Natural killer cell (primary cell): ENCODE results near the gene NAP1L4. TPM values are rescaled to one million over a fixed set of nuclear protein-coding genes. Genes with fewer than 3 reads are reported as not detected.

ENCODE experiments used
- ATAC-seq, 3 donors: fragments of 150-1000 bp in 2 of 3; fragments of 200-7000 bp in 1 of 3; cut with Tn5 transposase; 1 replicate in 1 of 3; 2 replicates in 2 of 3; pipeline ENCODE4 v1.10.0; 2021; ENCODE audit warnings: mild to moderate bottlenecking in 2 of 3, moderate library complexity in 2 of 3
- DNase-seq, 2 donors: peaks; one replicate each; pipeline versions ENCODE4 v3.0.0 to v3.0.0-alpha.2; 2013 to 2021; ENCODE audit warnings: mixed read lengths in 1 of 2
- H3K27ac ChIP-seq: one replicate; pipeline ENCODE4 v1.5.1; 2013; ENCODE audit warnings: mild to moderate bottlenecking, low read length
- H3K27me3 ChIP-seq: one replicate; pipeline ENCODE4 v1.6.1; 2013; ENCODE audit warnings: low read length; ENCODE audit not compliant: control insufficient read depth, insufficient read depth
- H3K36me3 ChIP-seq: one replicate; pipeline ENCODE4 v1.6.1; 2013; ENCODE audit warnings: low read length; ENCODE audit not compliant: control insufficient read depth, insufficient read depth
- H3K4me1 ChIP-seq: one replicate; pipeline ENCODE4 v1.6.1; 2013; ENCODE audit warnings: low read length; ENCODE audit not compliant: control insufficient read depth, insufficient read depth
- H3K4me3 ChIP-seq: one replicate; pipeline ENCODE4 v1.5.1; 2013; ENCODE audit warnings: low read length
- H3K9me3 ChIP-seq: one replicate; pipeline ENCODE4 v1.6.1; 2013; ENCODE audit warnings: low read length; ENCODE audit not compliant: control insufficient read depth, insufficient read depth
- H3K27ac Mint-ChIP-seq, 2 donors: one replicate each; pipeline ENCODE4 v1.8.0; 2022; ENCODE audit warnings: mild to moderate bottlenecking in 2 of 2, mixed read lengths in 2 of 2, moderate library complexity in 1 of 2
- H3K27me3 Mint-ChIP-seq, 2 donors: one replicate each; pipeline ENCODE4 v1.8.0; 2022; ENCODE audit warnings: low read depth in 2 of 2, mixed read lengths in 2 of 2
- H3K36me3 Mint-ChIP-seq: one replicate; pipeline ENCODE4 v1.8.0; 2022; ENCODE audit warnings: mixed read lengths
- H3K4me1 Mint-ChIP-seq, 2 donors: one replicate each; pipeline ENCODE4 v1.8.0; 2022; ENCODE audit warnings: mixed read lengths in 2 of 2
- H3K4me3 Mint-ChIP-seq: one replicate; pipeline ENCODE4 v1.8.0; 2022; ENCODE audit warnings: mild to moderate bottlenecking, moderate library complexity, mixed read lengths
- H3K9me3 Mint-ChIP-seq, 2 donors: one replicate each; pipeline ENCODE4 v1.8.0; 2022; ENCODE audit warnings: mixed read lengths in 2 of 2
- WGBS: methylation state at CpG from one replicate; pipeline ENCODE4 v1.1.7; 2013; ENCODE audit warnings: missing lambda C conversion rate; ENCODE audit not compliant: insufficient coverage; 5-methylcytosine and 5-hydroxymethylcytosine counted together
- intact Hi-C: fragments of 100-400 bp; cut with micrococcal nuclease; formaldehyde crosslinking; loops from one replicate; pipeline ENCODE4 v1.14.2; 2022
- total RNA-seq, 4 donors: library from RNA; stranded (reverse); fragments of 120-200 nt in 1 of 4; gene quantifications; one replicate each; pipeline versions ENCODE4 v1.2.3 to v1.2.4, GENCODE V29; 2013 to 2022
- TF ChIP-seq, protein P1 (sequence below): fragments of 200-600 bp; IDR thresholded peaks from one replicate; pipeline ENCODE4 v1.8.0; 2022; ENCODE audit warnings: antibody characterized with exemption

The NAP1L4 gene
- total RNA-seq, 3 donors from 2014 or later (not counting 1 experiment from before 2014, with no cell fraction given), result 219 to 244 (median 237) TPM

DNA sequence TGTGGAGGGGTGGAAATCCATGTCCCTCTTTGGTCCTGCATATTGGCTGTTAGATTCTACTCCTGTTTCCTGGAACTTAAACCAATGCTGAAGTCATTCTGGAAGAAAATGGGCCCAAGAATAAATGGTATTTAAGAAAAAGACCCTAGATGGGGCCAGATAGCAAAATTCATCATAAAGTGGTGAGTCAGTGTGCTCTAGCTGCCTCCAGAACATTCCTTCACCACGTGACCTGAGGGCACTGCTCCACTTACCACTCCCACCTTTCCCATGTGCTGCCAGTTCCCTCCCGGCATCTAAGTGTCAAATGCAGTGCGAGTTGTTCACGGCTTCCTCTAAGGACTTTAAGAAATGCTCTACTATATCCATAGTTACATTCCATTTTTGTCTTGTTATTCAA lies 30.9 kb upstream of the NAP1L4 start:
- Mint-ChIP-seq H3K9me3 (no peaks in the 10 kb centered on the region), H3K27ac (peak overlapping the region in 1 of 2 donors; percentile 69), H3K4me3 (no peak overlapping the region), H3K36me3 (peaks cover 8% of the 10 kb centered on the region), H3K4me1 (peaks cover 8 to 12% of the 10 kb centered on the region in 2 donors), H3K27me3 (no peaks in the 10 kb centered on the region)
- intact Hi-C loops, result loop anchor here (5.0 kb wide), 1 partner anchor 46 kb away; no protein-coding TSS in a partner anchor
- Histone ChIP-seq H3K4me3 (no peak overlapping the region), H3K27me3 (no peaks in the 10 kb centered on the region), H3K36me3 (peaks cover 39% of the 10 kb centered on the region), H3K27ac (no peak overlapping the region), H3K9me3 (no peaks in the 10 kb centered on the region), H3K4me1 (peaks cover 14% of the 10 kb centered on the region)
- TF ChIP-seq, protein P1, sequence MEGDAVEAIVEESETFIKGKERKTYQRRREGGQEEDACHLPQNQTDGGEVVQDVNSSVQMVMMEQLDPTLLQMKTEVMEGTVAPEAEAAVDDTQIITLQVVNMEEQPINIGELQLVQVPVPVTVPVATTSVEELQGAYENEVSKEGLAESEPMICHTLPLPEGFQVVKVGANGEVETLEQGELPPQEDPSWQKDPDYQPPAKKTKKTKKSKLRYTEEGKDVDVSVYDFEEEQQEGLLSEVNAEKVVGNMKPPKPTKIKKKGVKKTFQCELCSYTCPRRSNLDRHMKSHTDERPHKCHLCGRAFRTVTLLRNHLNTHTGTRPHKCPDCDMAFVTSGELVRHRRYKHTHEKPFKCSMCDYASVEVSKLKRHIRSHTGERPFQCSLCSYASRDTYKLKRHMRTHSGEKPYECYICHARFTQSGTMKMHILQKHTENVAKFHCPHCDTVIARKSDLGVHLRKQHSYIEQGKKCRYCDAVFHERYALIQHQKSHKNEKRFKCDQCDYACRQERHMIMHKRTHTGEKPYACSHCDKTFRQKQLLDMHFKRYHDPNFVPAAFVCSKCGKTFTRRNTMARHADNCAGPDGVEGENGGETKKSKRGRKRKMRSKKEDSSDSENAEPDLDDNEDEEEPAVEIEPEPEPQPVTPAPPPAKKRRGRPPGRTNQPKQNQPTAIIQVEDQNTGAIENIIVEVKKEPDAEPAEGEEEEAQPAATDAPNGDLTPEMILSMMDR, result no peak
- 99% methylated on average over 4 of the region's 4 CpGs for WGBS
- ATAC-seq (no peak), DNase-seq (no peak)

DNA sequence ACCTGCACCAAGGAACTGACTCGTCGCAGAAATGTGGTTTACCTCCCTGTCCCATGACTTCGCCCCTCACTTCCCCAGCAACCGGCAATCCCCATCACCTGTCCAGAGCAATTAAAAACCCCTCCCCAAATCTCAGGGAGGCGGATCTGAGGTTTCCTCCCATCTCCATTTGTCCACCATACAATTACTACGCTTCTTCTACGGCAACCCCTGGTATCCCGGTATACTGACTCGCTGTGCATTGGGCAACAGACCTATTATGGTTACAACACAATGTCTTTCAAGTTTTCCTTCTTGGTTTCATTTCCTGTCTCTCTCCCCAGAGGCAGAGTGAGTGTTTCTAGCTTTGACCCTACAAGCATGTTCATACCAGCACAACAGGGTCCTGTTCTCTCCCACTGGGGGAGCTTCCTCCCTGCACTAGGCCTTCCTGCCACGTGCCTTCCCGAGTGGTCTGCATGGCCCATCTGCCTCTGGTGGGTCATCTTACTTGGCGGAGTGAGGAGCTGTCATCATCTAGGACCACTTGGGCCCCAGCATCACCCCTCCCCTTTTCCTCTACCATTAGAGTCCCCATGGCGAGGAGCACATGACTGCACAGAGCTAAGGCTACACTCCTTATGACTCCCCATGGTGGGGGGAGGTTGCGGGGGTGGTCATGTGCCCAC lies 30.3 kb upstream of the NAP1L4 start:
- H3K4me3 Mint-ChIP-seq, result no peak overlapping the region
- TF ChIP-seq, protein P1, result no peak
- Histone ChIP-seq H3K36me3 (peaks cover 44% of the 10 kb centered on the region), H3K27me3 (no peaks in the 10 kb centered on the region), H3K27ac (no peak overlapping the region), H3K4me1 (peaks cover 14% of the 10 kb centered on the region), H3K4me3 (no peak overlapping the region), H3K9me3 (no peaks in the 10 kb centered on the region)
- DNase-seq (peak in 1 of 2 donors; percentile 24), ATAC-seq (no peak)
- peak overlapping the region in 1 of 2 donors; percentile 69 for H3K27ac Mint-ChIP-seq
- 73% methylated on average over 13 of the region's 14 CpGs for WGBS
- intact Hi-C loops, result loop anchor here (5.0 kb wide), 1 partner anchor 45 kb away; no protein-coding TSS in a partner anchor
- no peaks in the 10 kb centered on the region for H3K9me3 Mint-ChIP-seq
- H3K36me3 Mint-ChIP-seq, result peaks cover 6% of the 10 kb centered on the region
- peaks cover 8 to 12% of the 10 kb centered on the region in 2 donors for H3K4me1 Mint-ChIP-seq
- H3K27me3 Mint-ChIP-seq, result no peaks in the 10 kb centered on the region

GRCh38 chr11:3021125-3021524 lies 29.0 kb upstream of the NAP1L4 start:
- peaks cover 8 to 12% of the 10 kb centered on the region in 2 donors for H3K4me1 Mint-ChIP-seq
- H3K9me3 Mint-ChIP-seq, result no peaks in the 10 kb centered on the region
- Histone ChIP-seq H3K36me3 (peaks cover 43% of the 10 kb centered on the region), H3K9me3 (no peaks in the 10 kb centered on the region), H3K4me3 (no peak overlapping the region), H3K4me1 (peaks cover 14% of the 10 kb centered on the region), H3K27ac (no peak overlapping the region), H3K27me3 (no peaks in the 10 kb centered on the region)
- DNase-seq (peak in 1 of 2 donors; percentile 75), ATAC-seq (peak in 2 of 3 donors; percentile 60 to 67)
- no peaks in the 10 kb centered on the region for H3K27me3 Mint-ChIP-seq
- intact Hi-C loops, result loop anchor here (5.0 kb wide), 1 partner anchor 44 kb away; no protein-coding TSS in a partner anchor
- H3K4me3 Mint-ChIP-seq, result no peak overlapping the region
- H3K27ac Mint-ChIP-seq, result no peak overlapping the region
- 84% methylated on average over 4 of the region's 4 CpGs for WGBS
- no peaks in the 10 kb centered on the region for H3K36me3 Mint-ChIP-seq
- TF ChIP-seq, protein P1, result peak; percentile 24
